Hepatocyte (in vitro differentiated cells): ENCODE data around the gene KCTD17.

Source experiments
- CTCF ChIP-seq: fragments of 200-600 bp; sonication (generic); IDR thresholded peaks from 2 replicates; pipeline ENCODE4 v1.5.1; 2016; ENCODE audit warnings: antibody characterized with exemption, mild to moderate bottlenecking; ENCODE audit not compliant: poor library complexity
- EZH2 ChIP-seq: fragments of 200-600 bp; sonication (generic); IDR thresholded peaks from 2 replicates; pipeline ENCODE4 v1.6.1; 2016; ENCODE audit warnings: antibody characterized with exemption, mild to moderate bottlenecking, borderline replicate concordance
- EZH2phosphoT487 ChIP-seq: fragments of 200-600 bp; sonication (generic); IDR thresholded peaks from one replicate; pipeline ENCODE4 v1.6.1; 2018; ENCODE audit warnings: antibody characterized with exemption, mild to moderate bottlenecking, low read depth, moderate library complexity; ENCODE audit not compliant: unreplicated experiment, severe bottlenecking

DNA sequence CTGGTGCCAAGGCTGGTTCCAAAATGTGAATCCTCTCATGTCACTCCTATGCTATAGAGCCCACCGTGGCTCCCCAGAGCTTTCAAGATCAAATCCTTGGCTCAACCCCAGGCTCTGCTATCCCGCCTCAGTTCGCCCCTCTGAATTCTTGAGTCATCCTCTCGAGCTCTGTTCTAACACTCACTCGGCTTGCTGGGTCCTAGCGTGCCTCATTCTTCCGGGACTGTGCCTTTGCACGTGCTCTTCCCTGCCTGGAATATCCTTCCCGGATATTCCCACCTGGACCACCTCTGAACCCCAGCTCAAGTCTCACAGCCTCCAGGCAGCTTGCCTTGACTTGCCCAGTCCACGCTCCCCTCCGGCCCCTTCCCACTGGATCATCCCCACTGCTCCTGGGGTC is 13.0 kb downstream of the KCTD17 start:
- TF ChIP-seq CTCF: no peak
- no peak for TF ChIP-seq EZH2
- TF ChIP-seq EZH2phosphoT487: no peak
